ENCODE results near the gene SLC5A3.

DNA sequence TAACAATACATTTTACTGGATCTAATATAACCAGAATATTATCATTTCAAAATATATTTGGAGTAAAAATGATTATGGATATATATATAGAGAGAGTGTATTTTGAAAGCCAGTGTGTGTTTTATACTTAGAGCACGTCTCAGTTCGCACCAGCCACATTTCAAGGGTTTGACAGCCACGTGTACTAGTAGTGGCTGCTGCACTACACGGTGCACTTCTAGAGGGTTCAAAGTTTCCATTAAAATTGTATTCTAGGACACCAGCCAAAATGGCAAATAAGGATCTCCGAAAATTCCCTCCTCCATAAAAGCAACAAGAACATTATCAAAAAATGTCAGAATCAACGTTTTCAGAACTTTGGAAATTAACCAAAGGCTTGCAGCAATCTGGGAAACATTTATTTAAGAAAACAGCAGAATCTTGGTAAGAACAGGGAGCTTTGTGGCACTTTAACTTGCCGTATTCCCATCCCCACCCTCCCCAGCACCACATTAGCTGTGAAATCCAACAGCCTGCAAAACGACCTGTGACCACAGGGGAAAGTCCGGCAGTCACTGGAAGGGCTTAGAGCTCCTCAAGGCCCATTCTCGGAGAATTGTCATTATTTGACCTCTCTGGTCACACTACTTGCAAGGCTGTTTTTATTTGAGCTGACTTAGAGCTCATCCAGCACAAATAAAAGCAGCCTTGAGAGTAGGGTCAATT is 33.5 kb upstream of the SLC5A3 start:
- TF ChIP-seq POLR2AphosphoS5 (IDR thresholded peaks at IDR 0.05; ENCODE audit: low read depth, low read length) (no peak), TCF7L2 (IDR thresholded peaks at IDR 0.05; ENCODE audit: low read depth, low read length) (no peak)
- TF ChIP-seq, protein P1, sequence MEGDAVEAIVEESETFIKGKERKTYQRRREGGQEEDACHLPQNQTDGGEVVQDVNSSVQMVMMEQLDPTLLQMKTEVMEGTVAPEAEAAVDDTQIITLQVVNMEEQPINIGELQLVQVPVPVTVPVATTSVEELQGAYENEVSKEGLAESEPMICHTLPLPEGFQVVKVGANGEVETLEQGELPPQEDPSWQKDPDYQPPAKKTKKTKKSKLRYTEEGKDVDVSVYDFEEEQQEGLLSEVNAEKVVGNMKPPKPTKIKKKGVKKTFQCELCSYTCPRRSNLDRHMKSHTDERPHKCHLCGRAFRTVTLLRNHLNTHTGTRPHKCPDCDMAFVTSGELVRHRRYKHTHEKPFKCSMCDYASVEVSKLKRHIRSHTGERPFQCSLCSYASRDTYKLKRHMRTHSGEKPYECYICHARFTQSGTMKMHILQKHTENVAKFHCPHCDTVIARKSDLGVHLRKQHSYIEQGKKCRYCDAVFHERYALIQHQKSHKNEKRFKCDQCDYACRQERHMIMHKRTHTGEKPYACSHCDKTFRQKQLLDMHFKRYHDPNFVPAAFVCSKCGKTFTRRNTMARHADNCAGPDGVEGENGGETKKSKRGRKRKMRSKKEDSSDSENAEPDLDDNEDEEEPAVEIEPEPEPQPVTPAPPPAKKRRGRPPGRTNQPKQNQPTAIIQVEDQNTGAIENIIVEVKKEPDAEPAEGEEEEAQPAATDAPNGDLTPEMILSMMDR (IDR thresholded peaks at IDR 0.05): no peak
- TF ChIP-seq, protein P2, sequence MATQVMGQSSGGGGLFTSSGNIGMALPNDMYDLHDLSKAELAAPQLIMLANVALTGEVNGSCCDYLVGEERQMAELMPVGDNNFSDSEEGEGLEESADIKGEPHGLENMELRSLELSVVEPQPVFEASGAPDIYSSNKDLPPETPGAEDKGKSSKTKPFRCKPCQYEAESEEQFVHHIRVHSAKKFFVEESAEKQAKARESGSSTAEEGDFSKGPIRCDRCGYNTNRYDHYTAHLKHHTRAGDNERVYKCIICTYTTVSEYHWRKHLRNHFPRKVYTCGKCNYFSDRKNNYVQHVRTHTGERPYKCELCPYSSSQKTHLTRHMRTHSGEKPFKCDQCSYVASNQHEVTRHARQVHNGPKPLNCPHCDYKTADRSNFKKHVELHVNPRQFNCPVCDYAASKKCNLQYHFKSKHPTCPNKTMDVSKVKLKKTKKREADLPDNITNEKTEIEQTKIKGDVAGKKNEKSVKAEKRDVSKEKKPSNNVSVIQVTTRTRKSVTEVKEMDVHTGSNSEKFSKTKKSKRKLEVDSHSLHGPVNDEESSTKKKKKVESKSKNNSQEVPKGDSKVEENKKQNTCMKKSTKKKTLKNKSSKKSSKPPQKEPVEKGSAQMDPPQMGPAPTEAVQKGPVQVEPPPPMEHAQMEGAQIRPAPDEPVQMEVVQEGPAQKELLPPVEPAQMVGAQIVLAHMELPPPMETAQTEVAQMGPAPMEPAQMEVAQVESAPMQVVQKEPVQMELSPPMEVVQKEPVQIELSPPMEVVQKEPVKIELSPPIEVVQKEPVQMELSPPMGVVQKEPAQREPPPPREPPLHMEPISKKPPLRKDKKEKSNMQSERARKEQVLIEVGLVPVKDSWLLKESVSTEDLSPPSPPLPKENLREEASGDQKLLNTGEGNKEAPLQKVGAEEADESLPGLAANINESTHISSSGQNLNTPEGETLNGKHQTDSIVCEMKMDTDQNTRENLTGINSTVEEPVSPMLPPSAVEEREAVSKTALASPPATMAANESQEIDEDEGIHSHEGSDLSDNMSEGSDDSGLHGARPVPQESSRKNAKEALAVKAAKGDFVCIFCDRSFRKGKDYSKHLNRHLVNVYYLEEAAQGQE (IDR thresholded peaks at IDR 0.05; ENCODE audit: insufficient read depth in 1 of 2, low read depth in 2 of 2, low read length in 1 of 2): no peak
